Measurements from ENCODE around the gene MISP. TPM values are rescaled to one million over a fixed set of nuclear protein-coding genes. Genes with fewer than 3 reads are reported as not detected.
A peak's percentile ranks its signal among the peaks of the same experiment; 100 is the strongest.
"Not testable (repeated sequence)": the region's sequence is repeated elsewhere in the genome, so short reads cannot be mapped to it uniquely, and the experiment has no call there.

Gene MISP
- not detected in 2 replicates for total RNA-seq (2013; cell fraction: nucleolus; rRNA removed)
- total RNA-seq (2014; rRNA removed) (not detected in 2 replicates), total RNA-seq (2014; rRNA removed; fragmentation: Illumina TruSeq; extraction: Trizol) (not detected in 2 replicates), total RNA-seq (2021) (0.05 TPM in 1 of 2 replicates, not detected in the other), polyA plus RNA-seq (2011; rRNA removed) (not detected in 2 replicates), polyA plus RNA-seq (2014; fragmentation: Illumina TruSeq; extraction: Trizol) (not detected in 2 replicates), polyA plus RNA-seq (2014; fragmentation: Nextera tagmentation; extraction: Ambion mirVana) (not detected), polyA plus RNA-seq (2014; rRNA removed) (0.03 TPM in 1 of 2 replicates, not detected in the other), polyA plus RNA-seq (2016; fragmentation: Nextera tagmentation; extraction: Ambion mirVana) (not detected), polyA minus RNA-seq (2011; rRNA and poly(A)+ RNA removed) (not detected in 2 replicates), Bru-seq, nascent RNA (percentile 13 among the genes with signal in this experiment), BruChase-seq, experiment 1, labeled RNA remaining after a 6-hour chase (not detected), BruChase-seq, experiment 2, labeled RNA remaining after a 2-hour chase (percentile 19 among the genes with signal in this experiment)
- not detected for polyA plus RNA-seq (2011; ENCODE audit: low read depth)
- 0.01 and 0.03 TPM in 2 replicates for polyA plus RNA-seq (2011; cell fraction: cytosol; rRNA removed)
- polyA plus RNA-seq (2011; cell fraction: nucleus; rRNA removed) = not detected in 2 replicates
- polyA plus RNA-seq (2012) = 0.05 and 0.13 TPM in 2 replicates
- 0.31 and 0.80 TPM in 2 replicates for polyA minus RNA-seq (2011; cell fraction: cytosol; rRNA and poly(A)+ RNA removed)
- polyA minus RNA-seq (2011; cell fraction: nucleus; rRNA and poly(A)+ RNA removed) = 0.19 TPM in 1 of 2 replicates, not detected in the other
- long read RNA-seq, experiment 1 = 0 reads
- long read RNA-seq, experiment 2 = 0 reads

- H3K4me1 ChIP-seq (ENCODE audit: control insufficient read depth, insufficient read depth, low read length) = no peaks in the 10 kb centered on the region
- ChIA-PET SMC1A (ENCODE audit: uncharacterized antibody, unreplicated experiment) (no interaction called here), POLR2A (no interaction called here), RAD21 (ENCODE audit: unreplicated experiment) (no interaction called here), CTCF (no interaction called here)
- intact Hi-C loops (cut with micrococcal nuclease; ENCODE audit: unreplicated experiment) (no loop called here), in situ Hi-C loops (cut with MboI) (no loop called here)
- no peaks in the 10 kb centered on the region; the same call in 2 of the 3 replicates for H3K9me3 ChIP-seq (replicated peaks; ENCODE audit: control insufficient read depth, insufficient read depth, low read length)
- TF ChIP-seq CBFB (IDR thresholded peaks at IDR 0.05; ENCODE audit: low read depth) (no peak), EED (IDR thresholded peaks at IDR 0.05; ENCODE audit: low read depth) (no peak)
- H4K20me1 ChIP-seq (ENCODE audit: control insufficient read depth, insufficient read depth) = no peaks in the 10 kb centered on the region
- DNase-seq (ENCODE audit: low read depth, low spot score) (no peak), ATAC-seq (no peak), FAIRE-seq (no peak)
- H3K27ac ChIP-seq (ENCODE audit: control insufficient read depth, insufficient read depth) = no peak within 1 kb of the TSS
- no peaks in the 10 kb centered on the region for H3K36me3 ChIP-seq (ENCODE audit: control insufficient read depth in 2 of 2, insufficient read depth in 2 of 2, low read length in 1 of 2)
- no peak within 1 kb of the TSS for H3K9ac ChIP-seq (ENCODE audit: control insufficient read depth, insufficient read depth, low read length)
- H2AFZ ChIP-seq (ENCODE audit: control insufficient read depth, low read depth, low read length) = no peak within 1 kb of the TSS
- H3K4me3 ChIP-seq = no peak within 1 kb of the TSS
- H3K79me2 ChIP-seq (ENCODE audit: control insufficient read depth, insufficient read depth, low read length) = no peaks in the 10 kb centered on the region
- no peak within 1 kb of the TSS for H3K4me2 ChIP-seq (ENCODE audit: control insufficient read depth, insufficient read depth)
- BruUV-seq (replicated peaks) = no TSS peak
- H3K27me3 ChIP-seq (replicated peaks in 1 of 2; ENCODE audit: control insufficient read depth in 2 of 2, insufficient read depth in 2 of 2, low read length in 1 of 2) = no peaks in the 10 kb centered on the region
- 45% methylated on average over 26 of the region's 31 CpGs for WGBS (ENCODE audit: insufficient coverage, insufficient replicate concordance, low lambda C conversion rate, missing lambda C conversion rate)
These were observed at the start of gene MISP for GRCh38 chr19:750640-751423. Gene MISP (plus strand): TSS chr19:751112. CDS start chr19:756947, 5,835 bp downstream.

- SMC1A ChIA-PET (ENCODE audit: uncharacterized antibody, unreplicated experiment); BruUV-seq (replicated peaks); H3K4me2 ChIP-seq (ENCODE audit: control insufficient read depth, insufficient read depth); FAIRE-seq; POLR2A ChIA-PET; H3K4me1 ChIP-seq (ENCODE audit: control insufficient read depth, insufficient read depth, low read length); DNase-seq (ENCODE audit: low read depth, low spot score); H3K4me3 ChIP-seq; H3K27me3 ChIP-seq (replicated peaks in 1 of 2; ENCODE audit: control insufficient read depth in 2 of 2, insufficient read depth in 2 of 2, low read length in 1 of 2); RAD21 ChIA-PET (ENCODE audit: unreplicated experiment); H3K9ac ChIP-seq (ENCODE audit: control insufficient read depth, insufficient read depth, low read length); H2AFZ ChIP-seq (ENCODE audit: control insufficient read depth, low read depth, low read length); H4K20me1 ChIP-seq (ENCODE audit: control insufficient read depth, insufficient read depth); H3K79me2 ChIP-seq (ENCODE audit: control insufficient read depth, insufficient read depth, low read length); H3K27ac ChIP-seq (ENCODE audit: control insufficient read depth, insufficient read depth); H3K36me3 ChIP-seq (ENCODE audit: control insufficient read depth in 2 of 2, insufficient read depth in 2 of 2, low read length in 1 of 2); ATAC-seq; in situ Hi-C loops (cut with MboI); H3K9me3 ChIP-seq (replicated peaks; ENCODE audit: control insufficient read depth, insufficient read depth, low read length): not testable (repeated sequence)
- intact Hi-C loops (cut with micrococcal nuclease; ENCODE audit: unreplicated experiment) = loop anchor here (2.0 kb wide), 1 partner anchor 22 kb away; no protein-coding TSS in a partner anchor
- CTCF ChIA-PET = interaction anchor here (1.4 to 1.8 kb wide), 2 partner anchors 27 to 31 kb away, joined by 3 to 4 read pairs; no protein-coding TSS in a partner anchor
- 44% methylated on average over 5 of the region's 6 CpGs for WGBS (ENCODE audit: insufficient coverage, insufficient replicate concordance, low lambda C conversion rate, missing lambda C conversion rate)
These were observed 48.1 kb upstream of the MISP start for GRCh38 chr19:702847-703246.

Data from GM12878 (cell line).